ENCODE measurements around the gene ZNF446.

The ZNF446 gene

DNA sequence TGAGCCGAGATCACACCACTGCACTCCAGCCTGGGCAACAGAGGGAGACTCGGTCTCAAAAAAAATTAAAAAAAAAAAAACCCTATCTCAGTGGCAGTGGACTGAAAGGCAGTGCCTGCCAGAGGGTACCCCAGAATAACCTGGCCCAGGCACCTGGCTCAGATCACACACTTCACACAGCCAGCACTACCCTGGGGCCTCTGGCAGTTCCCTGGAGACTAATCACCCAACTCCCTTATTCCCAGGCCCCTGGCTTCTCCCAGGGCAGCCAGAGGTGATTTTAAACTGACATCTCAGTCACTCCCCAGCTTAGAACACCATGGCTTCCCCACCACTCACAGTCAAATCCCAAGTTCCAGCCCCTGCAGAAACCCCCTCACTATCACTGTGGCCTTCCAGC is 39.1 kb downstream of the ZNF446 start:
- no peak for DNase-seq (ENCODE audit: low read depth)
- TF ChIP-seq, protein P1, sequence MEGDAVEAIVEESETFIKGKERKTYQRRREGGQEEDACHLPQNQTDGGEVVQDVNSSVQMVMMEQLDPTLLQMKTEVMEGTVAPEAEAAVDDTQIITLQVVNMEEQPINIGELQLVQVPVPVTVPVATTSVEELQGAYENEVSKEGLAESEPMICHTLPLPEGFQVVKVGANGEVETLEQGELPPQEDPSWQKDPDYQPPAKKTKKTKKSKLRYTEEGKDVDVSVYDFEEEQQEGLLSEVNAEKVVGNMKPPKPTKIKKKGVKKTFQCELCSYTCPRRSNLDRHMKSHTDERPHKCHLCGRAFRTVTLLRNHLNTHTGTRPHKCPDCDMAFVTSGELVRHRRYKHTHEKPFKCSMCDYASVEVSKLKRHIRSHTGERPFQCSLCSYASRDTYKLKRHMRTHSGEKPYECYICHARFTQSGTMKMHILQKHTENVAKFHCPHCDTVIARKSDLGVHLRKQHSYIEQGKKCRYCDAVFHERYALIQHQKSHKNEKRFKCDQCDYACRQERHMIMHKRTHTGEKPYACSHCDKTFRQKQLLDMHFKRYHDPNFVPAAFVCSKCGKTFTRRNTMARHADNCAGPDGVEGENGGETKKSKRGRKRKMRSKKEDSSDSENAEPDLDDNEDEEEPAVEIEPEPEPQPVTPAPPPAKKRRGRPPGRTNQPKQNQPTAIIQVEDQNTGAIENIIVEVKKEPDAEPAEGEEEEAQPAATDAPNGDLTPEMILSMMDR (conservative IDR thresholded peaks at IDR 0.05; ENCODE audit: control insufficient read depth, insufficient read depth, low read depth, low read length): no peak
- H3K4me3 ChIP-seq (ENCODE audit: control insufficient read depth, low read depth, low read length): no peak overlapping the region

DNA sequence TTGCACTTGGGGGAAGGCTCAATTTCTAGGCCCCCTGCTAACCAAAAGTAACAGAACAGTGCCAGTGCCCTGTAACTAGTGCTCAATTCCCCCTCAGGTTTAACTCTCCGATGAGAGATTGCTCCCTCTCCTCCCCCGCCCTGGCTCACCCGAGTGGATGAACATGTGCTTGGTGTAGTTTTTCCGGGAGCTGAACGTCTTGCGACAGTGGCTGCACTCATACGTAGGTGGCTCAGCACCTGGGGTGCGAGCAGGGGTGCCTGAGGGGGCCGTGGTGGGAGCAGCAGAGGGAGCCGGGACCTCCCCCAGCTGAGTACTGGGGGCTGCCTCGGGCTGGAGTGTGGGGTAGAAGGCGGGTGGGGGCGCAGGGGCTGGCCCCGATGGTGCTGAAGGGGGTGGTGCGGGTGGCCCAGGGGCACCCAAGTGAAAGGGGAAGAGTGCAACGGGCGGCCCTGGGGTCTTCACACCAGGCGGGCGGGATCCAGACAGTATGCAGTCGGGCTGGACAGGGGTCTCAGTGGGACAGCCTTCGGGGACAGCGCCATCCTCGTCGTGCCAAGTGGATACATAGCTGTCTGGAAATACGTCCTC is 40.2 kb downstream of the ZNF446 start:
- DNase-seq (ENCODE audit: low read depth): no peak
- no peak overlapping the region for H3K4me3 ChIP-seq (ENCODE audit: control insufficient read depth, low read depth, low read length)
- TF ChIP-seq, protein P1 (conservative IDR thresholded peaks at IDR 0.05; ENCODE audit: control insufficient read depth, insufficient read depth, low read depth, low read length): no peak

DNA sequence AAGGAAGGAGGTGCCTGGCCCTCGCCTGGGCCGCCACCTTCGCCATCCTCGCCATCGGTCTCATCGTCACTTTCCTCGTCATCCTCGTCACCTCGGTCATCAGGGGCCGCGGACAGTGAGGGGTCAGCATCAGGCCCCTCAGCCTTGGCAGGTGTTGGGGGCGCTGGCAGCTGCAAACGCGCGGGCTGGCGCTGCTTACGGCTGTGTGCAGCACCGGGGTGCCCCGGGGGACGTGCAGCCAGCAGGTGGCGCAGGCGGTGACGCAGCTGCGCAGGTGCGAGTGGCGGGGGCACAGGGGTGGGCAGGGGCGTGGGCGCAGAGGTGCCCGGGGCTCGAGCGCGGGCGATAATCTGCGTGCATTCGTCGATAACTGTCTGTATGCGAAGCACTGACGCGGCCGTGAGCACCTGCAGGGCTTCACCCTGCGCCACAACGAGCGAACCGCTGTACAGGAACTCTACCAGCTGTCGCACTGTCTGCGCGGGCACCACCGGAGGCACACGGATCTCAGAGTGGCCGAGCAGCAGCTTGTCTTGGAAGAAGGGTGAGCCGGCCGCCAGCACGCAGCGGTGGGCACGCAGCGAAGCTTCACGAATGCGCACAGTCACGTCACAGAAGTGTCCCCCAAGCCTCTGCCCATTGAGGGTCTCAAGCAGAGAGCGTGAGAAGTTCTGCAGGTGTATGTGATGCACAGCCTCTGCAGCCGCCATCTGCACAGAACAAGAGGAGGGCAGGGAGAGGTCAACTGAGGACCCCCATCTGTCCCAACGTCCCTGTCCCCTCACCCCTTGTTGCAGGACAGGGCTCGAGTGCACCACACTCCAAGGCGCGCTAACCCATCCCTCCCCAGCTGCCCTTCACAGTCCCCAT is 41.0 kb downstream of the ZNF446 start:
- TF ChIP-seq, protein P1 (conservative IDR thresholded peaks at IDR 0.05; ENCODE audit: control insufficient read depth, insufficient read depth, low read depth, low read length): no peak
- DNase-seq (ENCODE audit: low read depth): no peak
- no peak overlapping the region for H3K4me3 ChIP-seq (ENCODE audit: control insufficient read depth, low read depth, low read length)

DNA sequence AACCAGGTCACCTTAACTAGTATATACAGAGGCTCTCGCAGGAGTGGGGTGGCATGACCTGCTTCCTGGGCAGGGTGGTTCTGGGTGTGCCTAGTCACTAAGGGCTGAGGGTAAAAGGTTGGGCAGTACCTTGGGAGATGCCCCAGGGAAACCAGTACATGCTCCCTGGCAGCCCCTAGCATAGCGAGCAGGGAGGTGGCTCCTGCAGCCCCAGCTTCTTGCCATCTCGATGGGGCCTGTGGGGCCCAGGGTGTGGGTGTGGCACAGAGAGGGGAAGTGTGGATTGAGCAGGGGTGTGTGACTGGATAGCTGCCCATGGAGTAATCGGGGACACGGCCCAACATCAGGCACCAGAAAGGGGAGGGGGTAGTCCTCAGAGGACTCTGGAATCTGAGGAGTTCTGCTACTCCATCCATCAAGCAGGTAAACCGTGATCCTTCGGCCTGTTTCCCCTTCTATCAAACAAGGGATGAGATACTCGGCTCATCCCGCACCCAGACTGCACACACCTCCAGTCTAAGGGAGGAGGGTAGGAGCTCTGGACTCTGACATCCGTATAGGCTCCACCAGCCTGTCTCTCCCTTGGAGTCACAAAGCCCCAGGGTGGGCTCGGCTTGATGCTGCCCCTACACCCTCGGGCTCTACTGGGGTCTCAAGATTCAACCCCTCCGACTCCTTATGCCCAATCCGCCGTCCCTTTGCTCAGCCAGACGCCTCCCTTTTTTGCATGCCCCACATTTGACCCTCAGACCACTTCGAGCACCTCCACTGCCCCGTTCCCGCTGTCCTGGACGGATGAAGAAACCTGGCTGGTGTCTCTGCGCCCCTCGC is 42.3 kb downstream of the ZNF446 start:
- TF ChIP-seq, protein P1 (conservative IDR thresholded peaks at IDR 0.05; ENCODE audit: control insufficient read depth, insufficient read depth, low read depth, low read length): no peak
- H3K4me3 ChIP-seq (ENCODE audit: control insufficient read depth, low read depth, low read length): peak overlapping the region; percentile 79
- DNase-seq (ENCODE audit: low read depth): no peak

DNA sequence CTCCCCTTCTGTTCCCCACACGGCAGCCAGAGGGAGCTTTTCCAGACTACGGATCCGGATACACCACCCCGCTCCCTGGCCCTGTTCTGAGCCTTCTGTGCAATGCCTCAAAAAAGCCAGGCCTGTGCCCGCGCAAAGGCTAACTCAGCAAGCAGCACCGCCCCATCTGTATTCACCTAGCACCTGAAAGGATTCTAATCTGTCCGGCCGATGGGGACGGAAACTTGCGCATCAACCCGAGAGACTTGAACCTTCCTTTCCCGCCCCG is 42.9 kb downstream of the ZNF446 start:
- peak overlapping the region; percentile 79 for H3K4me3 ChIP-seq (ENCODE audit: control insufficient read depth, low read depth, low read length)
- TF ChIP-seq, protein P1 (conservative IDR thresholded peaks at IDR 0.05; ENCODE audit: control insufficient read depth, insufficient read depth, low read depth, low read length): peak; percentile 72
- peak; percentile 71 for DNase-seq (ENCODE audit: low read depth)

DNA sequence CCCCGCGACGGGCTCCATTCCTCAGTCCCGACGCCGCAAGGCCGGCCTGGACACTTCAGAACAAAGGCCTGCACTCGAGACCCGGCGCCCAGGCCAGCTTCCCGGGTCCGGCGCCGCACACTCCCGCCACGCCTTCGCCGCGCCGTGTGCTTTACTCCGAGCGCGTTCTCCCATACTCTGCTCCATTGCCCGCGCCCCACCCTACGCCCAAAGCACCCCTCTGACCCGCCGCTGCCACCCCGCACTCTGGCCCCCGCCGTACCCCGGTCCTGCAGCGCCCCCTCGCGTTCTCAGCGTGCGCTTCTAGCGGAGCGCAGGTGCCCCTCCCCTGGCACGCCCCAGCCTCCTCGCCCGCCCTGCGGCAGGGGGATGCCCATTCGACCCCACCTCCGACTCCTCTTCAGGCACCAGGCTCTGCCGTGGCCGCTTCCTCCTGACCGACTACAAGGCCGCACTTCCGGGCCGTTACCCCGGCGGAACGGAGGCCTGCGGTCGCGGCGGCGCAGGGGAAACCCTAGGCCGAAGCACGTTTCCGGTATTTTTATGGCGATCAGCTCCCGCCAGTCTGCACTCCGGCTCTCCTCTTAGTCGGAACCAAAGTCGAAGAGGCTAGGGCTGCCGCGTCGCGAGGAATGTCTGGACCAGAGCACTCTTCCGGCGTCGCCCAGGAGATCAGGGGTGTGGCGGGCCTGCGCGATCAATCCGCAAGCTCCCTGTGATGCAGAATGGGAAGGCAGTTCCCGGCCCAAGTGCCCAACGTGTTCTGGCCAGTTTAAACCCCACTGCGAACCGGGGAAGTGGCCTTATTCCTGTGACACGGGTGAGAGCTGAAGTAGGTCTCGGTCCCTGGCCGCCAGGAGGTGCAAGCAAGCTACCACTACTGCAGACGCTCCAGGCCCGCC is 43.5 kb downstream of the ZNF446 start, which contains the start of gene ZBTB45:
TSS of gene ZBTB45 (minus strand) at position 456 of the 902 bp plus-strand sequence. CDS start 2,137 bp downstream, outside the sequence.
- DNase-seq (ENCODE audit: low read depth): peak; percentile 97
- TF ChIP-seq, protein P1 (conservative IDR thresholded peaks at IDR 0.05; ENCODE audit: control insufficient read depth, insufficient read depth, low read depth, low read length): peak; percentile 54
- peak within 1 kb of the TSS; percentile 79 for H3K4me3 ChIP-seq (ENCODE audit: control insufficient read depth, low read depth, low read length)

All from fibroblast of mammary gland (primary cell).